GM12878 (cell line): ENCODE results near the gene ERP44.
"Not testable (repeated sequence)": the region's sequence is repeated elsewhere in the genome, so short reads cannot be mapped to it uniquely, and the experiment has no call there.

Source experiments
- EZH2 ChIP-seq: IDR thresholded peaks from 2 replicates; pipeline ENCODE4 v1.6.1; 2012; ENCODE audit warnings: low read depth, mild to moderate bottlenecking, control low read depth, inconsistent platforms, low read length, borderline replicate concordance; ENCODE audit not compliant: control insufficient read depth
- FOS ChIP-seq: IDR thresholded peaks from 3 replicates; pipeline ENCODE4 v1.6.1; 2011; ENCODE audit warnings: borderline replicate concordance; ENCODE audit not compliant: insufficient read length; ENCODE audit errors: extremely low read depth
- FOXM1 ChIP-seq: IDR thresholded peaks from 2 replicates; pipeline ENCODE4 v1.6.1; 2012; ENCODE audit warnings: low read depth, mild to moderate bottlenecking, inconsistent platforms, low read length, moderate library complexity
- TCF12 ChIP-seq: IDR thresholded peaks from 2 replicates; pipeline ENCODE4 v1.6.1; 2011; ENCODE audit warnings: low read depth, mild to moderate bottlenecking, low read length
- USF2 ChIP-seq: IDR thresholded peaks from 2 replicates; pipeline ENCODE4 v1.6.1; 2011; ENCODE audit warnings: low read depth, low read length, improper control_type of control experiment, borderline replicate concordance

GRCh38 chr9:100136799-100137198, 38.0 kb upstream of the ERP44 start:
- TF ChIP-seq EZH2, FOXM1, USF2, FOS, TCF12: not testable (repeated sequence)
